ENCODE results near the gene NME3.

DNA sequence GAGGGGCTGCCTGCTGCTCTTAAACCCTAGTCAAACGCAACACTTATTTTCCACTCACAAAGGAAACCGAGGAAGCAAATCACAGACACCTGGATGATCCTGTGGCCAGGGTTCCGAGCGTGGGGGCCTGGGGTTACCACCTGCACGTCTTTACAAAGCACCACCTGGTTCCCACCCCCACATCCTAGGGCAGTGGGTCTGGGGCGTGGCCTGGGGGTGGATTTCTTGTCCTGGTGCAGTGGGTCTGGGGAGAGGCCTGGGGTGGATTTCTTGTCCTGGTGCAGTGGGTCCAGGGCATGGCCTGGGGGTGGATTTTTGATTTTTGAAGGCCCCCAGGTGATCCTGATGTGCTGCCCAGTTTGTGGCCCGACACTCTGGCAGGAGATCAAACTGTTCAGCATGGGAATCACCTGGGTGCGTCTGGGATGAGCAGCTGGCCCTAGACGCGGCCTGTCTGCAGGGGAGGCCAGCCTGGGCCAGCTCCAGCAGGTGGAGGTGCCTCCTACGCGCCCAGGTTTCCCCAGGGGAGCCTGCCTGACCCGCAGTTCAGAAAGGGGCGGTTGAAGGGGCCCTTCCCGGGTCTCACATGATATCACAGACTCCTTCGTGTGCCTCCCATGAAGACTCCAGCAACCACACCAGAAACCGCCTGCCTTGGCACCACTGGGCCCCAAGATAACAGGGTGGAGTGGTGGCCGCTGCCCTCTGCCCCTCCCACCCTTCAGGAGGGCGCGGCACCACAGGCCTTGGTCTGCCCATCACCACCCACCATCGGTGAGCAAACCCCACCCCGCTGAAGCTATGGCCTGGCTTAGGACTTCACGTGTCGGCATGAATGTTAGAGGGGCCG is 49.0 kb upstream of the NME3 start:
- TF ChIP-seq GATA2 (IDR thresholded peaks at IDR 0.05; ENCODE audit: low read depth, low read length) (no peak), GATA3 (IDR thresholded peaks at IDR 0.05; ENCODE audit: low read depth, low read length) (no peak)
